Measurements from ENCODE around the gene SNRPA.
"Not testable (repeated sequence)": the region's sequence is repeated elsewhere in the genome, so short reads cannot be mapped to it uniquely, and the experiment has no call there.

SNRPA gene

GRCh38 chr19:40802300-40803169 is 51.5 kb downstream of the SNRPA start:
- no peak for DNase-seq

- no peak for DNase-seq
Observed at GRCh38 chr19:40803170-40803856, 52.3 kb downstream of the SNRPA start.

GRCh38 chr19:40803857-40804782 is 53.1 kb downstream of the SNRPA start:
- peak; percentile 88 for DNase-seq

GRCh38 chr19:40804783-40805242 is 53.8 kb downstream of the SNRPA start:
- DNase-seq: no peak

GRCh38 chr19:40805258-40805868 is 54.4 kb downstream of the SNRPA start:
- DNase-seq: peak; percentile 50

- peak; percentile 86 for DNase-seq
Observed at GRCh38 chr19:40806423-40807146, 55.6 kb downstream of the SNRPA start.

- DNase-seq: peak; percentile 41
Observed at GRCh38 chr19:40807147-40808020, 56.4 kb downstream of the SNRPA start.

GRCh38 chr19:40808021-40808325 is 57.0 kb downstream of the SNRPA start:
- DNase-seq: no peak

GRCh38 chr19:40808497-40808896 is 57.5 kb downstream of the SNRPA start:
- no peak for DNase-seq

GRCh38 chr19:40809358-40810086 is 58.5 kb downstream of the SNRPA start:
- DNase-seq: no peak

- no peak for DNase-seq
Observed at GRCh38 chr19:40810160-40810559, 59.2 kb downstream of the SNRPA start.

- peak; percentile 66 for DNase-seq
Observed at GRCh38 chr19:40810649-40811408, 59.8 kb downstream of the SNRPA start.

GRCh38 chr19:40811478-40812341 is 60.7 kb downstream of the SNRPA start:
- DNase-seq: no peak

GRCh38 chr19:40812571-40812970 is 61.6 kb downstream of the SNRPA start:
- not testable (repeated sequence) for DNase-seq

- DNase-seq: no peak
Observed at GRCh38 chr19:40813182-40813581, 62.2 kb downstream of the SNRPA start.
